ENCODE measurements around the gene CCDC167.

CCDC167 gene

DNA sequence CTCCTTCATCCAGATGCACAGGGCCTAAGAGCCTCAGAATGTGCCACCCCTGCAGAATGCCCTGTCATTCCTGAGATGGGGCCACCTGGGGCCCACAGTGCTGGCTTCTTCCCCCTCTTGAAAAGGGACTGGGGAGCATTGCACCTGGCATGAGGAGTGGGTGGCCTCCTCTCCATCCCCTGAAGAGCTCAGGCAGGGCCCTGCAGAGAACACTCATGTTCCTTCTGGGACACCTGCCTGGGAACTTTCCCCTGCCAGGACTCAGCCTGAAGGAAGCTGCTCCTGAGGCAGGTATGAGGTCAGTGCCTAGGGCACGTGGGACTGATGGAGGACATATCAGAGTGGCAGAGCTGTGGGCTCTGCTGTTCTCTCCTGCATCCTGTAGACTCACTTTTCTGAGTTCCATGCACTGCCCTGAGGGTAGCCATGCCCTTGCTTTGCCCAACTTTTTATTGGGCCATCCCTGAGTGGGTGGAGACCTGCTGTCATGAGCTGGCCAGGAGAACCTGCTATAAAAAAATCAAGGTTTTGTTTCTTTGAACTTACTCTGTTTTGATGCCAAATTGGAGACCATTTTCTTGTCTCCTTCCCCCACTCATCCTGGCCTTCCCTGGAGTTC, 19.5 kb downstream of the CCDC167 start:
- H3K27ac ChIP-seq (ENCODE audit: low read depth, low read length): no peak overlapping the region
- H3K9me3 ChIP-seq (ENCODE audit: control insufficient read depth, insufficient read depth, low read depth, low read length): no peaks in the 10 kb centered on the region
- H3K36me3 ChIP-seq (ENCODE audit: control insufficient read depth, insufficient read depth, low read length): peaks cover 80% of the 10 kb centered on the region
- H3K27me3 ChIP-seq (ENCODE audit: control insufficient read depth, insufficient read depth, low read length): no peaks in the 10 kb centered on the region
- H3K9ac ChIP-seq (ENCODE audit: low read length): no peak overlapping the region
- H3K4me1 ChIP-seq (ENCODE audit: control insufficient read depth, insufficient read depth, low read length): peaks cover 14% of the 10 kb centered on the region
- no peak overlapping the region for H3K4me3 ChIP-seq (ENCODE audit: low read depth, low read length)

GRCh38 chr6:37479266-37479854, 20.3 kb downstream of the CCDC167 start:
- H3K27ac ChIP-seq (ENCODE audit: low read depth, low read length): no peak overlapping the region
- no peak overlapping the region for H3K4me3 ChIP-seq (ENCODE audit: low read depth, low read length)
- no peak overlapping the region for H3K9ac ChIP-seq (ENCODE audit: low read length)
- no peaks in the 10 kb centered on the region for H3K27me3 ChIP-seq (ENCODE audit: control insufficient read depth, insufficient read depth, low read length)
- H3K36me3 ChIP-seq (ENCODE audit: control insufficient read depth, insufficient read depth, low read length): peaks cover 88% of the 10 kb centered on the region
- no peaks in the 10 kb centered on the region for H3K9me3 ChIP-seq (ENCODE audit: control insufficient read depth, insufficient read depth, low read depth, low read length)
- peaks cover 14% of the 10 kb centered on the region for H3K4me1 ChIP-seq (ENCODE audit: control insufficient read depth, insufficient read depth, low read length)

- Histone ChIP-seq H3K4me3 (ENCODE audit: low read depth, low read length) (no peak overlapping the region), H3K27me3 (ENCODE audit: control insufficient read depth, insufficient read depth, low read length) (no peaks in the 10 kb centered on the region), H3K9ac (ENCODE audit: low read length) (no peak overlapping the region), H3K36me3 (ENCODE audit: control insufficient read depth, insufficient read depth, low read length) (peaks cover 93% of the 10 kb centered on the region), H3K4me1 (ENCODE audit: control insufficient read depth, insufficient read depth, low read length) (peaks cover 14% of the 10 kb centered on the region), H3K27ac (ENCODE audit: low read depth, low read length) (no peak overlapping the region), H3K9me3 (ENCODE audit: control insufficient read depth, insufficient read depth, low read depth, low read length) (no peaks in the 10 kb centered on the region)
Observed at GRCh38 chr6:37478827-37479226, 20.9 kb downstream of the CCDC167 start.

DNA sequence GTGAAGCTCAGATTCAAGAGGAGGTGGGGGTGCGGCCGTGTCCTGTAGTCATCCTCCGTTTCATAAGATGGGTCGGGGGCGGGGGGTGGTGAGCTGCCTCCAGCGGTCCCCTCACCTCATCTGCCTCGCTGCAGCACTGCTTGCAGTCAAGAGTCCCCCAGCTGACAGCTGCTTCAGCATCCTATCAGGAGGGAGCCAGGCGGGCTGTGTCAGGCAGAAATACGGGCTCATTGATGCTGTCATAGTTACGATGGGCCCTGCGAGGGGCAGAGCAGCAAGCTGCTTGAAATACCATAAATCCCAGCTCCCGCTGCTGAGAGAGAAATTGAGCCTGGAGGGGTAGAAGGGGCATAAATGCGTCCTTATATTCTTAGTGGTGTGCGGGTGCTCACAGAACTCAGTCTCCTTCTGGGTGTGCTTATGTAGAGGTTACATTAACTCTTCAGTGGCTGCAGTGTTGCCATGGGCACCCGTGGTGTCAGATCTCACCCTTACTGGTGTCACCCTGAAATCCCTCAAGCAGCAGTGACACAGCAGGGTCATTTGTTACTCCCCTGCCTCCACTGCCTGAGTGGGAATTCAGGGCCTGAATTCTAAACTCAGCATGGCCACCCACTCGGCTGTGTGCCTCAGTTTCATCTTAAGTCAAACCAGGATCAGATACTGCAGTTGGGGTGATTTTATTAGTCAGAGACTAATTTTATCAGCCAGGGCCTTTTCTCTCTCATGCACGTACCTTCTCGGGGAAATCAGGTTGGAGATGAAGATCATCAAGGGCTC, 21.8 kb downstream of the CCDC167 start:
- no peak overlapping the region for H3K9ac ChIP-seq (ENCODE audit: low read length)

DNA sequence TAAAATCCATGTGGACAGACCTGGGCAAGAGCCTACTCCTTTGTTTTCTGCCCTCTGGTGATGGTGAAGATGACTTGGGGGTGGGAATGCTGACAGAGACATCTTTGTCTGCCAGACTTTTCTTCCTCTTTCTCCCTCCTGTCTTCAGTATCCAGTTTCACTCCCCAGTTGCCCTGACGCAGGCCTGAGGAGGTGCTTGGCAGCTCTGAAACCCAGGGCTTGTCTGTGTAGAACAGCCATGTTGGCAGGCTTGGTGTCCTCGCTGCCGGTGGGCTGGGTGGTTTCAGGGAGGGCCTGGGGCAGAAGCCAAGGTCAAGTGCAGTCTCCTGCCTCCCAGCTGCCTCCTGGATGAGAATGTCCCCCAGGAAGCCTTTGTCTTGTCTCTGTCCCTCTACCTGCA, 22.5 kb downstream of the CCDC167 start:
- H3K4me3 ChIP-seq (ENCODE audit: low read depth, low read length): no peak overlapping the region
- peaks cover 14% of the 10 kb centered on the region for H3K4me1 ChIP-seq (ENCODE audit: control insufficient read depth, insufficient read depth, low read length)
- no peaks in the 10 kb centered on the region for H3K27me3 ChIP-seq (ENCODE audit: control insufficient read depth, insufficient read depth, low read length)
- no peak overlapping the region for H3K27ac ChIP-seq (ENCODE audit: low read depth, low read length)
- no peak overlapping the region for H3K9ac ChIP-seq (ENCODE audit: low read length)
- no peaks in the 10 kb centered on the region for H3K9me3 ChIP-seq (ENCODE audit: control insufficient read depth, insufficient read depth, low read depth, low read length)
- H3K36me3 ChIP-seq (ENCODE audit: control insufficient read depth, insufficient read depth, low read length): peaks cover 93% of the 10 kb centered on the region

More for the DNA sequence above, 21.8 kb downstream of the CCDC167 start:
- Histone ChIP-seq H3K9me3 (ENCODE audit: control insufficient read depth, insufficient read depth, low read depth, low read length) (no peaks in the 10 kb centered on the region), H3K27ac (ENCODE audit: low read depth, low read length) (no peak overlapping the region), H3K4me3 (ENCODE audit: low read depth, low read length) (no peak overlapping the region), H3K27me3 (ENCODE audit: control insufficient read depth, insufficient read depth, low read length) (no peaks in the 10 kb centered on the region), H3K36me3 (ENCODE audit: control insufficient read depth, insufficient read depth, low read length) (peaks cover 93% of the 10 kb centered on the region), H3K4me1 (ENCODE audit: control insufficient read depth, insufficient read depth, low read length) (peaks cover 14% of the 10 kb centered on the region)

- Histone ChIP-seq H3K27ac (ENCODE audit: low read depth, low read length) (no peak overlapping the region), H3K4me3 (ENCODE audit: low read depth, low read length) (no peak overlapping the region), H3K27me3 (ENCODE audit: control insufficient read depth, insufficient read depth, low read length) (no peaks in the 10 kb centered on the region), H3K9me3 (ENCODE audit: control insufficient read depth, insufficient read depth, low read depth, low read length) (no peaks in the 10 kb centered on the region), H3K36me3 (ENCODE audit: control insufficient read depth, insufficient read depth, low read length) (peaks cover 86% of the 10 kb centered on the region), H3K9ac (ENCODE audit: low read length) (no peak overlapping the region), H3K4me1 (ENCODE audit: control insufficient read depth, insufficient read depth, low read length) (no peaks in the 10 kb centered on the region)
Observed at GRCh38 chr6:37474316-37474715, 25.4 kb downstream of the CCDC167 start.

DNA sequence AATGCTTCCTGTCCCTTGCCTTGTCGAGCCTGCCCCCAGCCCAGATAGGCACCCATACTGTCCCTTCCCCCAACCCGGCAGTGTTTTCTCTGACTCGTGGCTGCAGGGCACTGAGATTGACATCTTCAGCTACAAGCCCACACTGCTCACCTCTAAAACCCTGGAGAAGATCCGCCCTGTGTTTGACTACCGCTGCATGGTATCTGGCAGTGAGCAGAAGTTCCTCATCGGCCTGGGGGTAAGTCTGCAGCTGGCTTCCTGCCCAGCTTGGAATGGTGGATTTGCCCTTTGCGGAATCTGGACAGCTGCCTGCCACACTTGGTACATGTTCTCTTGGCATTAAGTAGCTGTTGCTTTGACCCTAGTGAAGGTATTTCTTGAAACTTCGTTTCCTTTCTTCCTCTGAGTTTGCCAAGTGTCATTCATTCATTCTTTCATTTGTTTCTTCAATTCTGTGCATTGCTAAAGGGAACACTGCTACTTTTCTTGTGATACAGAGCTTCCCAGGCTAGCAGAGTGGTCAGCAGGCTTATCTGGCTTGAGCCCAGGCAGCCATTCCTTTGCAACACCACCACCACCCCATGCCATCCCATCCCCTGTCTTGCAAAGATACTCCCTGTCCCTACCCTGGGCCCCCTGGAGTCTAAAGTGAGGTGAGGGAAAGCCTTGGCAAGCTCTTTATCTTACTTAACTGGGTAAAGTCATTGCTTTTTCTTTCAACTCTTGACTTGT, 26.2 kb downstream of the CCDC167 start:
- no peaks in the 10 kb centered on the region for H3K27me3 ChIP-seq (ENCODE audit: control insufficient read depth, insufficient read depth, low read length)
- H3K27ac ChIP-seq (ENCODE audit: low read depth, low read length): no peak overlapping the region
- H3K4me3 ChIP-seq (ENCODE audit: low read depth, low read length): no peak overlapping the region
- H3K4me1 ChIP-seq (ENCODE audit: control insufficient read depth, insufficient read depth, low read length): no peaks in the 10 kb centered on the region
- H3K9me3 ChIP-seq (ENCODE audit: control insufficient read depth, insufficient read depth, low read depth, low read length): no peaks in the 10 kb centered on the region
- H3K36me3 ChIP-seq (ENCODE audit: control insufficient read depth, insufficient read depth, low read length): peaks cover 78% of the 10 kb centered on the region
- H3K9ac ChIP-seq (ENCODE audit: low read length): no peak overlapping the region

DNA sequence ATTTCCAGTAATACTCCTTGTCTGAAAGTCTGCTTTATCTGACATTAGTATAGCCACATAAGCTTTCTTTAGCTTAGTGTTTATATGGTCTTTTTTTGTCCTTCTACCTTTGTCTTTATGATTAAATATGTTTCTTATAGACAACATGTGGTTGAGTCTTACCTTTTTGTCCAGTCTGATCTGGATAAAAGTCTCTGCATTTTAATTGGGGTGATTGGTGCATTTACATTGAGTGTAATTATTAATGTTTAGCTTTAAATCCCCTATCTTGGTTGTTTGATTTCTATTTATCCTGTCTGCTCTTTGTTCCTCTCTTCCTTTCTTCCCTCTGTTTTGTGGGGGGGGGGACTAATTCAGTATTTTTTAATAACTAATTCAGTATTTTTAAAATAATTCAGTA, 32.0 kb downstream of the CCDC167 start:
- Histone ChIP-seq H3K36me3 (ENCODE audit: control insufficient read depth, insufficient read depth, low read length) (peaks cover 35% of the 10 kb centered on the region), H3K27me3 (ENCODE audit: control insufficient read depth, insufficient read depth, low read length) (no peaks in the 10 kb centered on the region), H3K4me1 (ENCODE audit: control insufficient read depth, insufficient read depth, low read length) (no peaks in the 10 kb centered on the region), H3K4me3 (ENCODE audit: low read depth, low read length) (no peak overlapping the region), H3K9me3 (ENCODE audit: control insufficient read depth, insufficient read depth, low read depth, low read length) (no peaks in the 10 kb centered on the region), H3K9ac (ENCODE audit: low read length) (no peak overlapping the region), H3K27ac (ENCODE audit: low read depth, low read length) (no peak overlapping the region)

DNA sequence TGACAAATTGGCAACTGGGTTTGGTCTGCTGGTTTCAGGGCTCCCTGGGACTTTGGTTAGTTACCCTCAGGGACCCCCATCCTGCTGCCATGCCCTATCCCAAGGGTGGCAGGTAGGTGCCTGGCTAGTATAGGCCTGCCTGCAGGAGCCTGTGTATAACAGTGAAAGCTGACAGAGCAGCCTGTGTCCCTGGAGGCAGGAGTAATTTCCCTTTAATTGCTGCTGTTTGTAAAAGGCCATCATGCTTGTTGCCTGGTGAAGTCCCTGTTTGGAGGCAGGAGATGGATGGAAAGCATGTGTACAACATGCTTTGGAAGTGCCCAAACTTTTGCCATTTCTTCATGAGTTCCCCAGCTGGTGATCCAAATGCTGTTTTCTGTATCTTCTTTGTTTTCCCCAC, 36.6 kb downstream of the CCDC167 start:
- peaks cover 59% of the 10 kb centered on the region for H3K36me3 ChIP-seq (ENCODE audit: control insufficient read depth, insufficient read depth, low read length)
- no peak overlapping the region for H3K27ac ChIP-seq (ENCODE audit: low read depth, low read length)
- H3K4me3 ChIP-seq (ENCODE audit: low read depth, low read length): no peak overlapping the region
- no peaks in the 10 kb centered on the region for H3K9me3 ChIP-seq (ENCODE audit: control insufficient read depth, insufficient read depth, low read depth, low read length)
- peaks cover 6% of the 10 kb centered on the region; the same call in 1 of the 2 replicates for H3K4me1 ChIP-seq (ENCODE audit: control insufficient read depth, insufficient read depth, low read length)
- H3K27me3 ChIP-seq (ENCODE audit: control insufficient read depth, insufficient read depth, low read length): no peaks in the 10 kb centered on the region
- no peak overlapping the region for H3K9ac ChIP-seq (ENCODE audit: low read length)

DNA sequence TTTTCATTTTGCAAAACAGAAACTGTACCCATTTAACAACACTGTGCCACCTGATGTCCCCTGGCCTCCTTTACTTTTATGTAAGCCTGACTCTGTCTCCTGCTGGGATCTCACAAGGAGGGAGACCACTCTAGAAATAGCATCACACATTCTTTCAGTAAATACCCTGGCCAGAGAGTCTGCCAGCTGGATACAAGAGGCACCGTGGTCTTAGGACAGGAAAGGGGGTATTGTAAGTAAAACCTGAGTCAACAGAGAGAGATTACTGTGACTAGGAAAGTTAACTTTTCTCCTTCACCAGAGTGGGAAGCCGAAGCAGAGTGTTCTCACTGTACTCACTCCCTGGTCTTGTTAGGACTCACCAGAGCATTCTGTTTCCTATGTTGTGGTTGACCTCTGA, 38.9 kb downstream of the CCDC167 start:
- Histone ChIP-seq H3K4me1 (ENCODE audit: control insufficient read depth, insufficient read depth, low read length) (peaks cover 6% of the 10 kb centered on the region; the same call in 1 of the 2 replicates), H3K9ac (ENCODE audit: low read length) (no peak overlapping the region), H3K4me3 (ENCODE audit: low read depth, low read length) (no peak overlapping the region), H3K36me3 (ENCODE audit: control insufficient read depth, insufficient read depth, low read length) (peaks cover 67% of the 10 kb centered on the region), H3K27me3 (ENCODE audit: control insufficient read depth, insufficient read depth, low read length) (no peaks in the 10 kb centered on the region), H3K27ac (ENCODE audit: low read depth, low read length) (no peak overlapping the region), H3K9me3 (ENCODE audit: control insufficient read depth, insufficient read depth, low read depth, low read length) (no peaks in the 10 kb centered on the region)
